Measurements from ENCODE around the gene SERINC5.
A peak's percentile ranks its signal among the peaks of the same experiment; 100 is the strongest.
"Not testable (repeated sequence)": the region's sequence is repeated elsewhere in the genome, so short reads cannot be mapped to it uniquely, and the experiment has no call there.

Gene SERINC5

GRCh38 chr5:80191397-80191796 is 64.5 kb downstream of the SERINC5 start:
- Histone ChIP-seq H3K27ac (ENCODE audit: insufficient read depth, low read length, poor library complexity, severe bottlenecking) (peak overlapping the region; percentile 74), H3K27me3 (replicated peaks; ENCODE audit: control insufficient read depth, insufficient read depth, low read length, poor library complexity, severe bottlenecking) (no peaks in the 10 kb centered on the region), H3K36me3 (ENCODE audit: control insufficient read depth, insufficient read depth, low read length) (no peaks in the 10 kb centered on the region), H3K4me1 (ENCODE audit: control insufficient read depth, insufficient read depth, low read length, poor library complexity, severe bottlenecking) (peaks cover 68% of the 10 kb centered on the region), H3K4me3 (ENCODE audit: insufficient read depth, low read depth, low read length, poor library complexity, severe bottlenecking) (no peak overlapping the region), H3K9me3 (ENCODE audit: control insufficient read depth, low read length) (no peaks in the 10 kb centered on the region)
- DNase-seq, result no peak

GRCh38 chr5:80190960-80191359 is 64.9 kb downstream of the SERINC5 start:
- H3K4me1 ChIP-seq (ENCODE audit: control insufficient read depth, insufficient read depth, low read length, poor library complexity, severe bottlenecking), result peaks cover 66% of the 10 kb centered on the region
- DNase-seq, result no peak

GRCh38 chr5:80189701-80190100 is 66.1 kb downstream of the SERINC5 start:
- H3K9me3 ChIP-seq (ENCODE audit: control insufficient read depth, low read length), result no peaks in the 10 kb centered on the region
- no peaks in the 10 kb centered on the region for H3K36me3 ChIP-seq (ENCODE audit: control insufficient read depth, insufficient read depth, low read length)
- no peaks in the 10 kb centered on the region for H3K27me3 ChIP-seq (replicated peaks; ENCODE audit: control insufficient read depth, insufficient read depth, low read length, poor library complexity, severe bottlenecking)
- DNase-seq, result no peak
- peak overlapping the region; percentile 74 for H3K27ac ChIP-seq (ENCODE audit: insufficient read depth, low read length, poor library complexity, severe bottlenecking)
- peak overlapping the region; percentile 58 for H3K4me3 ChIP-seq (ENCODE audit: insufficient read depth, low read depth, low read length, poor library complexity, severe bottlenecking)
- peaks cover 68% of the 10 kb centered on the region for H3K4me1 ChIP-seq (ENCODE audit: control insufficient read depth, insufficient read depth, low read length, poor library complexity, severe bottlenecking)

More at GRCh38 chr5:80190960-80191359, 64.9 kb downstream of the SERINC5 start:
- no peaks in the 10 kb centered on the region for H3K27me3 ChIP-seq (replicated peaks; ENCODE audit: control insufficient read depth, insufficient read depth, low read length, poor library complexity, severe bottlenecking)
- H3K9me3 ChIP-seq (ENCODE audit: control insufficient read depth, low read length), result no peaks in the 10 kb centered on the region
- no peak overlapping the region for H3K4me3 ChIP-seq (ENCODE audit: insufficient read depth, low read depth, low read length, poor library complexity, severe bottlenecking)
- H3K27ac ChIP-seq (ENCODE audit: insufficient read depth, low read length, poor library complexity, severe bottlenecking), result peak overlapping the region; percentile 74
- no peaks in the 10 kb centered on the region for H3K36me3 ChIP-seq (ENCODE audit: control insufficient read depth, insufficient read depth, low read length)

- H3K27ac ChIP-seq (ENCODE audit: insufficient read depth, low read length, poor library complexity, severe bottlenecking), result peak overlapping the region; percentile 74
- no peaks in the 10 kb centered on the region for H3K9me3 ChIP-seq (ENCODE audit: control insufficient read depth, low read length)
- no peaks in the 10 kb centered on the region for H3K36me3 ChIP-seq (ENCODE audit: control insufficient read depth, insufficient read depth, low read length)
- no peak for DNase-seq
- H3K4me1 ChIP-seq (ENCODE audit: control insufficient read depth, insufficient read depth, low read length, poor library complexity, severe bottlenecking), result peaks cover 68% of the 10 kb centered on the region
- H3K4me3 ChIP-seq (ENCODE audit: insufficient read depth, low read depth, low read length, poor library complexity, severe bottlenecking), result peak overlapping the region; percentile 58
- H3K27me3 ChIP-seq (replicated peaks; ENCODE audit: control insufficient read depth, insufficient read depth, low read length, poor library complexity, severe bottlenecking), result no peaks in the 10 kb centered on the region
Observed at GRCh38 chr5:80189201-80189600, 66.6 kb downstream of the SERINC5 start.

- peaks cover 65% of the 10 kb centered on the region for H3K4me1 ChIP-seq (ENCODE audit: control insufficient read depth, insufficient read depth, low read length, poor library complexity, severe bottlenecking)
- DNase-seq, result no peak
- H3K27me3 ChIP-seq (replicated peaks; ENCODE audit: control insufficient read depth, insufficient read depth, low read length, poor library complexity, severe bottlenecking), result no peaks in the 10 kb centered on the region
- H3K36me3 ChIP-seq (ENCODE audit: control insufficient read depth, insufficient read depth, low read length), result no peaks in the 10 kb centered on the region
- H3K9me3 ChIP-seq (ENCODE audit: control insufficient read depth, low read length), result no peaks in the 10 kb centered on the region
- H3K4me3 ChIP-seq (ENCODE audit: insufficient read depth, low read depth, low read length, poor library complexity, severe bottlenecking), result no peak overlapping the region
- H3K27ac ChIP-seq (ENCODE audit: insufficient read depth, low read length, poor library complexity, severe bottlenecking), result peak overlapping the region; percentile 44
Observed at GRCh38 chr5:80187421-80188090, 68.3 kb downstream of the SERINC5 start.

GRCh38 chr5:80185535-80185934 is 70.3 kb downstream of the SERINC5 start:
- H3K9me3 ChIP-seq (ENCODE audit: control insufficient read depth, low read length); DNase-seq; H3K36me3 ChIP-seq (ENCODE audit: control insufficient read depth, insufficient read depth, low read length); H3K27me3 ChIP-seq (replicated peaks; ENCODE audit: control insufficient read depth, insufficient read depth, low read length, poor library complexity, severe bottlenecking): not testable (repeated sequence)
- H3K4me3 ChIP-seq (ENCODE audit: insufficient read depth, low read depth, low read length, poor library complexity, severe bottlenecking), result peak overlapping the region; percentile 3
- H3K27ac ChIP-seq (ENCODE audit: insufficient read depth, low read length, poor library complexity, severe bottlenecking), result peak overlapping the region; percentile 59
- H3K4me1 ChIP-seq (ENCODE audit: control insufficient read depth, insufficient read depth, low read length, poor library complexity, severe bottlenecking), result peaks cover 70% of the 10 kb centered on the region

- peak overlapping the region; percentile 59 for H3K27ac ChIP-seq (ENCODE audit: insufficient read depth, low read length, poor library complexity, severe bottlenecking)
Observed at GRCh38 chr5:80185095-80185494, 70.8 kb downstream of the SERINC5 start.

GRCh38 chr5:80184235-80185023 is 71.4 kb downstream of the SERINC5 start:
- Histone ChIP-seq H3K36me3 (ENCODE audit: control insufficient read depth, insufficient read depth, low read length) (no peaks in the 10 kb centered on the region), H3K27me3 (replicated peaks; ENCODE audit: control insufficient read depth, insufficient read depth, low read length, poor library complexity, severe bottlenecking) (no peaks in the 10 kb centered on the region), H3K4me1 (ENCODE audit: control insufficient read depth, insufficient read depth, low read length, poor library complexity, severe bottlenecking) (peaks cover 68% of the 10 kb centered on the region), H3K4me3 (ENCODE audit: insufficient read depth, low read depth, low read length, poor library complexity, severe bottlenecking) (no peak overlapping the region), H3K27ac (ENCODE audit: insufficient read depth, low read length, poor library complexity, severe bottlenecking) (peak overlapping the region; percentile 59), H3K9me3 (ENCODE audit: control insufficient read depth, low read length) (no peaks in the 10 kb centered on the region)
- no peak for DNase-seq

More at GRCh38 chr5:80185095-80185494, 70.8 kb downstream of the SERINC5 start:
- no peaks in the 10 kb centered on the region for H3K36me3 ChIP-seq (ENCODE audit: control insufficient read depth, insufficient read depth, low read length)
- peak overlapping the region; percentile 3 for H3K4me3 ChIP-seq (ENCODE audit: insufficient read depth, low read depth, low read length, poor library complexity, severe bottlenecking)
- peaks cover 66% of the 10 kb centered on the region for H3K4me1 ChIP-seq (ENCODE audit: control insufficient read depth, insufficient read depth, low read length, poor library complexity, severe bottlenecking)
- no peak for DNase-seq
- H3K9me3 ChIP-seq (ENCODE audit: control insufficient read depth, low read length), result no peaks in the 10 kb centered on the region
- H3K27me3 ChIP-seq (replicated peaks; ENCODE audit: control insufficient read depth, insufficient read depth, low read length, poor library complexity, severe bottlenecking), result no peaks in the 10 kb centered on the region

- not testable (repeated sequence) for DNase-seq; H3K27me3 ChIP-seq (replicated peaks; ENCODE audit: control insufficient read depth, insufficient read depth, low read length, poor library complexity, severe bottlenecking); H3K9me3 ChIP-seq (ENCODE audit: control insufficient read depth, low read length); H3K36me3 ChIP-seq (ENCODE audit: control insufficient read depth, insufficient read depth, low read length); H3K4me3 ChIP-seq (ENCODE audit: insufficient read depth, low read depth, low read length, poor library complexity, severe bottlenecking)
- Histone ChIP-seq H3K27ac (ENCODE audit: insufficient read depth, low read length, poor library complexity, severe bottlenecking) (peak overlapping the region; percentile 59), H3K4me1 (ENCODE audit: control insufficient read depth, insufficient read depth, low read length, poor library complexity, severe bottlenecking) (peaks cover 71% of the 10 kb centered on the region)
Observed at GRCh38 chr5:80183728-80184234, 72.1 kb downstream of the SERINC5 start.

All from effector memory CD4-positive, alpha-beta T cell (primary cell).